Neural cell (in vitro differentiated cells): ENCODE measurements around the gene TOPORS. TPM values are rescaled to one million over a fixed set of nuclear protein-coding genes. Genes with fewer than 3 reads are reported as not detected.

Experiments used
- H2AFZ ChIP-seq: fragments of 200-600, 300-800 bp; sonication (generic), shearing (Covaris generic); 2 replicates; pipeline ENCODE4 v1.6.0; 2014; ENCODE audit warnings: low read depth, mild to moderate bottlenecking, antibody characterized with exemption, low read length, moderate library complexity
- H3F3A ChIP-seq: fragments of 200-600 bp; shearing (Covaris generic); 2 replicates; pipeline ENCODE4 v1.6.1; 2016; ENCODE audit warnings: mild to moderate bottlenecking, moderate library complexity, mixed read lengths, antibody characterized with exemption, low read length; ENCODE audit not compliant: insufficient read depth, poor library complexity, severe bottlenecking
- H3K27ac ChIP-seq: fragments of 200-600, 300-800 bp; sonication (generic), shearing (Covaris generic); 2 replicates; pipeline ENCODE4 v1.5.1; 2014; ENCODE audit warnings: mild to moderate bottlenecking, low read length, moderate library complexity
- H3K27me3 ChIP-seq: fragments of 300-800, 200-600 bp; sonication (generic), shearing (Covaris generic); 2 replicates; pipeline ENCODE4 v1.6.0; 2014; ENCODE audit warnings: mild to moderate bottlenecking, low read depth, low read length, moderate library complexity; ENCODE audit not compliant: insufficient read depth
- H3K36me3 ChIP-seq: fragments of 300-800, 200-600 bp; sonication (generic), shearing (Covaris generic); 2 replicates; pipeline ENCODE4 v1.5.1; 2014; ENCODE audit warnings: mild to moderate bottlenecking, antibody characterized with exemption, low read length, moderate library complexity; ENCODE audit not compliant: insufficient read depth
- H3K4me2 ChIP-seq: fragments of 300-800, 200-600 bp; sonication (generic), shearing (Covaris generic); 2 replicates; pipeline ENCODE4 v1.6.0; 2014; ENCODE audit warnings: mild to moderate bottlenecking, low read length
- H3K4me3 ChIP-seq: fragments of 300-800, 200-600 bp; sonication (generic), shearing (Covaris generic); 2 replicates; pipeline ENCODE4 v1.5.1; 2014; ENCODE audit warnings: mild to moderate bottlenecking, low read length, moderate library complexity
- H3K79me2 ChIP-seq: fragments of 200-600 bp; shearing (Covaris generic); replicated peaks from 2 replicates; pipeline ENCODE4 v1.6.0; 2014; ENCODE audit warnings: mild to moderate bottlenecking, low read length, moderate library complexity; ENCODE audit not compliant: insufficient read depth
- H3K9ac ChIP-seq: fragments of 300-800, 200-600 bp; sonication (generic), shearing (Covaris generic); 2 replicates; pipeline ENCODE4 v1.6.1; 2016; ENCODE audit warnings: mild to moderate bottlenecking, low read length, mixed read lengths
- H3K9me2 ChIP-seq: fragments of 200-600 bp; shearing (Covaris generic); 2 replicates; pipeline ENCODE4 v1.6.1; 2016; ENCODE audit warnings: mild to moderate bottlenecking, low read length, mixed read lengths; ENCODE audit not compliant: insufficient read depth
- H3K9me3 ChIP-seq: fragments of 200-600, 300-800 bp; sonication (generic), shearing (Covaris generic); 2 replicates; pipeline ENCODE4 v1.6.1; 2016; ENCODE audit warnings: mild to moderate bottlenecking, mixed run types, low read length, moderate library complexity, mixed read lengths
- H4K20me1 ChIP-seq: fragments of 200-600 bp; shearing (Covaris generic); 2 replicates; pipeline ENCODE4 v1.6.1; 2016; ENCODE audit warnings: mild to moderate bottlenecking, mixed run types; ENCODE audit not compliant: insufficient read depth
- EP300 ChIP-seq: fragments of 450-650 bp; conservative IDR thresholded peaks from 2 replicates; pipeline ENCODE4 v1.6.1; 2014; ENCODE audit warnings: antibody characterized with exemption, mild to moderate bottlenecking, moderate library complexity; ENCODE audit not compliant: poor library complexity, severe bottlenecking
- EZH2 ChIP-seq: fragments of 200-600, 300-800 bp; shearing (Covaris generic), sonication (generic); IDR thresholded peaks from 2 replicates; pipeline ENCODE4 v1.6.1; 2014; ENCODE audit warnings: antibody characterized with exemption, low read length, borderline replicate concordance, mild to moderate bottlenecking; ENCODE audit not compliant: insufficient read depth, poor library complexity, severe bottlenecking
- MXI1 ChIP-seq: fragments of 450-650 bp; conservative IDR thresholded peaks from 2 replicates; pipeline ENCODE4 v1.6.1; 2014; ENCODE audit warnings: antibody characterized with exemption, mild to moderate bottlenecking; ENCODE audit not compliant: poor library complexity, severe bottlenecking
- POLR2AphosphoS5 ChIP-seq: IDR thresholded peaks from 2 replicates; pipeline ENCODE4 v1.6.1; 2012
- RAD21 ChIP-seq: fragments of 450-650 bp; conservative IDR thresholded peaks from 2 replicates; pipeline ENCODE4 v1.6.1; 2014; ENCODE audit warnings: antibody characterized with exemption, mild to moderate bottlenecking, moderate library complexity
- SMC3 ChIP-seq: fragments of 450-650 bp; conservative IDR thresholded peaks from 2 replicates; pipeline ENCODE4 v1.6.1; 2014; ENCODE audit warnings: antibody characterized with exemption, mild to moderate bottlenecking, moderate library complexity; ENCODE audit not compliant: poor library complexity
- TAF1 ChIP-seq: IDR thresholded peaks from 2 replicates; pipeline ENCODE4 v1.6.1; 2012; ENCODE audit warnings: low read depth
- polyA plus RNA-seq: library from polyadenylated mRNA; depleted of rRNA; stranded (reverse); fragments of >200 nt; gene quantifications from 2 replicates; pipeline ENCODE4 v1.2.3, GENCODE V29; 2014
- TF ChIP-seq, protein P1 (sequence below): fragments of 450-650 bp; IDR thresholded peaks from 2 replicates; pipeline ENCODE4 v1.5.1; 2014; ENCODE audit warnings: antibody characterized with exemption, mild to moderate bottlenecking, moderate library complexity; ENCODE audit not compliant: poor library complexity, severe bottlenecking
- TF ChIP-seq, protein P2 (sequence below): IDR thresholded peaks from 2 replicates; pipeline ENCODE4 v1.6.1; 2012; ENCODE audit warnings: borderline replicate concordance

TOPORS gene
- polyA plus RNA-seq, 1 donor from 2014 or later: 18.0 TPM

DNA sequence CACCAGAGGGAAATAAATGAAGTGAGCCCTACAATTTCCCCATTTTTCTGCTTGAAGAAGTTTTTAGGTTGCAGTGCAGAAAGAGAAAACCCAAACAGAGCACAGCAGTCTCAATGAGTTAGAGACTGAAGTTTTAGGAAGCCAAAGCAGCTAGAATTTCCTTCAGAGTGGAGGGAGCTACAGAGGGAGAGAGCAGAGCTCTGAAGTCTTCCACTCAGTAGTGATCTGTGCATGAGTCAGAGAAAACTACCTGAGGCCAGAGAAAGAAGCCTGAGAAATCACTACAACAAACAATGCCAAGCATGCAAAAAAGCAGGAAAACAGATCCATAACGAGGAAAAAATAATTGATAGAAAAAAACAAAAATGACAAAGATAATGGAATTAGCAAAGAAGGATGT, 38.5 kb upstream of the TOPORS start:
- Histone ChIP-seq H3K9ac (no peak overlapping the region), H3K4me2 (no peak overlapping the region), H3F3A (no peaks in the 10 kb centered on the region), H3K27ac (no peak overlapping the region), H3K9me3 (no peaks in the 10 kb centered on the region), H2AFZ (no peak overlapping the region), H3K9me2 (no peaks in the 10 kb centered on the region), H4K20me1 (no peaks in the 10 kb centered on the region), H3K27me3 (peaks cover 3% of the 10 kb centered on the region), H3K4me3 (no peak overlapping the region), H3K79me2 (no peaks in the 10 kb centered on the region), H3K36me3 (no peaks in the 10 kb centered on the region)
- no peak for TF ChIP-seq TAF1
- TF ChIP-seq EZH2: no peak
- no peak for TF ChIP-seq SMC3
- TF ChIP-seq, protein P1, sequence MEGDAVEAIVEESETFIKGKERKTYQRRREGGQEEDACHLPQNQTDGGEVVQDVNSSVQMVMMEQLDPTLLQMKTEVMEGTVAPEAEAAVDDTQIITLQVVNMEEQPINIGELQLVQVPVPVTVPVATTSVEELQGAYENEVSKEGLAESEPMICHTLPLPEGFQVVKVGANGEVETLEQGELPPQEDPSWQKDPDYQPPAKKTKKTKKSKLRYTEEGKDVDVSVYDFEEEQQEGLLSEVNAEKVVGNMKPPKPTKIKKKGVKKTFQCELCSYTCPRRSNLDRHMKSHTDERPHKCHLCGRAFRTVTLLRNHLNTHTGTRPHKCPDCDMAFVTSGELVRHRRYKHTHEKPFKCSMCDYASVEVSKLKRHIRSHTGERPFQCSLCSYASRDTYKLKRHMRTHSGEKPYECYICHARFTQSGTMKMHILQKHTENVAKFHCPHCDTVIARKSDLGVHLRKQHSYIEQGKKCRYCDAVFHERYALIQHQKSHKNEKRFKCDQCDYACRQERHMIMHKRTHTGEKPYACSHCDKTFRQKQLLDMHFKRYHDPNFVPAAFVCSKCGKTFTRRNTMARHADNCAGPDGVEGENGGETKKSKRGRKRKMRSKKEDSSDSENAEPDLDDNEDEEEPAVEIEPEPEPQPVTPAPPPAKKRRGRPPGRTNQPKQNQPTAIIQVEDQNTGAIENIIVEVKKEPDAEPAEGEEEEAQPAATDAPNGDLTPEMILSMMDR: no peak
- no peak for TF ChIP-seq EP300
- no peak for TF ChIP-seq MXI1
- TF ChIP-seq POLR2AphosphoS5: no peak
- TF ChIP-seq RAD21: no peak
- TF ChIP-seq, protein P2, sequence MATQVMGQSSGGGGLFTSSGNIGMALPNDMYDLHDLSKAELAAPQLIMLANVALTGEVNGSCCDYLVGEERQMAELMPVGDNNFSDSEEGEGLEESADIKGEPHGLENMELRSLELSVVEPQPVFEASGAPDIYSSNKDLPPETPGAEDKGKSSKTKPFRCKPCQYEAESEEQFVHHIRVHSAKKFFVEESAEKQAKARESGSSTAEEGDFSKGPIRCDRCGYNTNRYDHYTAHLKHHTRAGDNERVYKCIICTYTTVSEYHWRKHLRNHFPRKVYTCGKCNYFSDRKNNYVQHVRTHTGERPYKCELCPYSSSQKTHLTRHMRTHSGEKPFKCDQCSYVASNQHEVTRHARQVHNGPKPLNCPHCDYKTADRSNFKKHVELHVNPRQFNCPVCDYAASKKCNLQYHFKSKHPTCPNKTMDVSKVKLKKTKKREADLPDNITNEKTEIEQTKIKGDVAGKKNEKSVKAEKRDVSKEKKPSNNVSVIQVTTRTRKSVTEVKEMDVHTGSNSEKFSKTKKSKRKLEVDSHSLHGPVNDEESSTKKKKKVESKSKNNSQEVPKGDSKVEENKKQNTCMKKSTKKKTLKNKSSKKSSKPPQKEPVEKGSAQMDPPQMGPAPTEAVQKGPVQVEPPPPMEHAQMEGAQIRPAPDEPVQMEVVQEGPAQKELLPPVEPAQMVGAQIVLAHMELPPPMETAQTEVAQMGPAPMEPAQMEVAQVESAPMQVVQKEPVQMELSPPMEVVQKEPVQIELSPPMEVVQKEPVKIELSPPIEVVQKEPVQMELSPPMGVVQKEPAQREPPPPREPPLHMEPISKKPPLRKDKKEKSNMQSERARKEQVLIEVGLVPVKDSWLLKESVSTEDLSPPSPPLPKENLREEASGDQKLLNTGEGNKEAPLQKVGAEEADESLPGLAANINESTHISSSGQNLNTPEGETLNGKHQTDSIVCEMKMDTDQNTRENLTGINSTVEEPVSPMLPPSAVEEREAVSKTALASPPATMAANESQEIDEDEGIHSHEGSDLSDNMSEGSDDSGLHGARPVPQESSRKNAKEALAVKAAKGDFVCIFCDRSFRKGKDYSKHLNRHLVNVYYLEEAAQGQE: no peak

DNA sequence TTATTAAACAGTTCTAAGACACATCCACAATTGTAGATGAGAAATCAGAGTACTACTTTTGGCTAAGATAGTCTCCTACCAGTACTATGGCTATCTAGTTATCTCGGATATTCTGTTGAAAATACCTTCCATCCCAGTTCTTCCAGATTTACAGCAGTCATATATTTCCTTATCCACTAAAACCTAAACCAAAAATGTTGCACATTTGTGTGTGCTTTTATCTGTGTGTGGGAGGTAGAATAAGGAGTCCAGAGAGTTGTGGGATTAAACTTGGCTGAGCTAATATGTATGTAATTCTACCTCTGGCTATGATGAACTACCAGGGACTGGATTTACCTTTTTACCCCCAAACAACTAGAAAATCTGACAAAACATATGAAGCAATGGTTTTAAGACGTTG, 38.1 kb upstream of the TOPORS start:
- H4K20me1 ChIP-seq: no peaks in the 10 kb centered on the region
- no peak overlapping the region for H3K4me2 ChIP-seq
- no peaks in the 10 kb centered on the region for H3F3A ChIP-seq
- no peaks in the 10 kb centered on the region for H3K36me3 ChIP-seq
- no peak overlapping the region for H2AFZ ChIP-seq
- no peak overlapping the region for H3K4me3 ChIP-seq
- H3K27ac ChIP-seq: no peak overlapping the region
- TF ChIP-seq, protein P1: no peak
- no peak for TF ChIP-seq RAD21
- no peak for TF ChIP-seq SMC3
- no peak for TF ChIP-seq EP300
- TF ChIP-seq POLR2AphosphoS5: no peak
- TF ChIP-seq TAF1: no peak
- no peaks in the 10 kb centered on the region for H3K9me3 ChIP-seq
- H3K9me2 ChIP-seq: no peaks in the 10 kb centered on the region
- H3K9ac ChIP-seq: no peak overlapping the region
- H3K79me2 ChIP-seq: no peaks in the 10 kb centered on the region
- H3K27me3 ChIP-seq: peaks cover 3% of the 10 kb centered on the region
